ENCODE measurements around the gene GPR55.
A peak's percentile ranks its signal among the peaks of the same experiment; 100 is the strongest.
"Not testable (repeated sequence)": the region's sequence is repeated elsewhere in the genome, so short reads cannot be mapped to it uniquely, and the experiment has no call there.

GPR55 gene

DNA sequence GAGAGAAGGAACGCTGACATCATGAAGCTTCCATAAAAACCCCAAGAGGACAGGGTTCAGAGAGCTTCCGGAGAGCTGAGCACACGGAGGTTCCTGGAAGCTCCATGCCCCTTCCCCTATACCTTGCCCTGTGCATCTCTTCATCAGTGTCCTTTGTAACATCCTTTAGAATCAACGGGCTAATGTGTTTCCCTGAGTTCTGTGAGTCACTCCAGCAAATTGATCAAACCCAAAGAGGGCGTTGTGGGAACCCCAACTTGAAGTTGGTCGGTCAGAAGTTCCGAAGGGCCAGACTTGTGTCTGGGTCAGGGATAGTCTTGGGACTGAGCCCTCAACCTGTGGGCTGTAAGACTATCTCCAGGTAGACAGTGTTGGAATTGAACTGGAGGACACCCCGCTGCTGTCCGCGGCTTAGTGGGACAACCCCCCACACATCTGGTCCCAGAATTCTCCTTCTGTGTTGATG is 25.9 kb upstream of the GPR55 start:
- DNase-seq (ENCODE audit: low spot score): no peak

- DNase-seq (ENCODE audit: low spot score): peak; percentile 88
Observed at GRCh38 chr2:230949966-230950873, 25.2 kb upstream of the GPR55 start.

DNA sequence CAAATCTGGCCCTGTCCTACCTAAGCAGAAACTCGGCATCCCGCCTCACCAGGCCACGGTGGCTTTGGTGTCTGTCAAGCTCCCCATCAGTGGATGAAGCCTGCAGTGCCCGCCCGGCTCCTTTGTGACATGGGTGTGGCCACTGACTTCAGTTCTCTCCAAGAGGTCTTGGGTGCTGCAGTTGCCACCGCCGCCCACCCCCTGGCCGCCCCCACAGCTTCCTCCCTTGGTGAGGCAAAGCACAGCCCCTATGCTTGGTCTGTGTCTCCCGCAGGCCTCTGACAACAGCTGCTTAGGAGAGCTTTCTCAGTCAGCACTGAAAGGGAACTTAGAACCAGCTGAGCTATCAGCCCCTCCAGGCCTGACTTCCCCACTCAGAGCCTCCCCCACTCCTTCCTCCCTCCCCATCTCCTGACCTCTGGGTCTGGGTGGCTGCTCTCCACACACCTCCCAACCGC is 22.9 kb upstream of the GPR55 start:
- DNase-seq (ENCODE audit: low spot score): peak; percentile 62

GRCh38 chr2:230947235-230947576 is 22.2 kb upstream of the GPR55 start:
- no peak for DNase-seq (ENCODE audit: low spot score)

GRCh38 chr2:230946429-230947234 is 21.6 kb upstream of the GPR55 start:
- no peak for DNase-seq (ENCODE audit: low spot score)

- DNase-seq (ENCODE audit: low spot score): no peak
Observed at GRCh38 chr2:230944757-230945372, 19.8 kb upstream of the GPR55 start.

DNA sequence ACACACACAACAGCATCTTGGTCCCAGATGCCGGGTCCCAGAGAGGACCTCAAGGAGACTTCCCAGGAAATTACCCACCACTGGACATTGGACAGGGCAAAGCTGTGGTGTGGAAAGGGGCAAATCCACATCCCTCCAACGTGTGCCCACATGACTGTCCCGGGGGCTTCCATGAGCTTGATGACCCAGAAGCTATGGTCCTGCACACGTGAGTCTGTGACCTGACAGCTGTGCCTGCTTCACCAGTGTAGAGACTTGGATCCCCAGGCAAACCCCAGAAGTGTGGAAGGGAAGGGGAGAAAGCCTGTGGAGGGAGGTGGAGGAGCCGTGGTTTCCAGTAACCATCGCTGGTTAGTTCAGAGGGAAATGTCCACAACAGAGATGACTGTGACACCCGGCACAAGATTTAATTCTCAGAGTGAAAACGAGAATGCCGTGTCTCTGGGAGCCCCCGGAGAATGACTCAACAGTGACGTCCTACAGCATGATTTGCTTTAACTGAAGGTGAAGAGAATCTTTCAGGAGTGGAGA is 19.1 kb upstream of the GPR55 start:
- peak; percentile 95 for DNase-seq (ENCODE audit: low spot score)

DNA sequence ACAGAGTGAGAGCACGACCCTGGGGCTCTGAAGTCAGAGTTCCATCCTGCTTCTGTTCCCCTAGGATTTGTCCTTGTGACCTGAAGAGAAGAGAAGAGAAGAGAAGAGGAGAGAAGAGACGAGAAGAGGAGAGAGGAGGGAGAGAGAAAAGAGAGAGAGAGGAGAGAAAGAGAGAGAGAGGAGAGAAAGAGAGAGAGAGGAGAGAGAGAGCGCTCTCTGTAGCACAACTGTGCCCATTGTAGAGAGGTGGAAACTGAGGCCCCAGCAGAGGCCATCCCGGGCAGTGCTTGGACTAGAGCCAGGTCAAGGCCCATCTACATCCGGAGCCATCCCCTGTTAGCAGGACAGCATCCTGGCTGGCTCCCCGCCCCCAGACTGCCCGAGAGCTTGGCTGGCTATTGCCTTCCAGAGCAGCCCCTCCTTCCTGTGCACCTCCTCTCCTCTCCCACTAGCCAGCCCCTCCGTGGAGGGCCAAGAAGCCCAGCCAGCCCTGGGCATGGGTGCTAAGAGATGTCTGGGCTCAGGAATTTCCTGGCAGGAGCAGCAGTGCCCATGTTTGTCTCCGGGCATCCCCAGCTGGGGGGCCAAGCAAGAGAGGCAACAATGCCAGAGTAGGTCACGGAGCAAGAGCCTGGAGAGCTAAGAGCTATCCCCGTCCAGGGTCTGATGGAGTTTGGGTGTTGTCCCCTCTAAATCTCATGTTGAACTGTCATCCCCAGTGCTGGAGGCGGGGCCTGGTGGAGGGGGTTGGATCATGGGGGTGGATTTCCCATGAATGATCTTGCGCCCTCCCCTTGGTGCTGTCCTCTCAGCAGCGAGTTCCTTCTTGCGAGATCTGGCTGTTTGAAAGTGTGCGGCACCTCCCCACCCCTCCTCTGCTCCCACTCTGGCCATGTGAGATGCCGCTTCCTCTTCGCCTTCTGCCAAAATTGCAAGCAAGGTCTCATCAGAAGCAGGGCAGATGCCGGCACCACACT is 18.2 kb upstream of the GPR55 start:
- peak; percentile 89 for DNase-seq (ENCODE audit: low spot score)

GRCh38 chr2:230942371-230942770 is 17.3 kb upstream of the GPR55 start:
- no peak for DNase-seq (ENCODE audit: low spot score)

GRCh38 chr2:230941202-230942180 is 16.4 kb upstream of the GPR55 start:
- no peak for DNase-seq (ENCODE audit: low spot score)

DNA sequence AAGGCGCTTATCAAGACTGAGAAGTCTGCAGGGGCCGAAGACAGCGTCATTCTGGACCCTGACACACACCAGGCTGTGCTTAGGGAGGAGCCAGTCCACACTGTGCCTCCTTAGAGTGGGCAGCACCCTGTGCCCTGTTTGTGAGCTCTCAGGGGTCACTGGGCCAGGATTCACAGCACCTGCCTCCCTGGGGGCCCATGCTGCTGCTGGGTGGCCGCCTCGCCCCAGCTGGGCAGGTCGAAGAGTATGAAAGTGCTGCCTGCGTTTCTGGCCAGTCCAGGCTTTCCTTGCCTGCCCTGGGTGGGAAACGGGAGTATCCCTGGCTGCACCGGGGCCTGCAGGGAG is 15.4 kb upstream of the GPR55 start:
- no peak for DNase-seq (ENCODE audit: low spot score)

DNA sequence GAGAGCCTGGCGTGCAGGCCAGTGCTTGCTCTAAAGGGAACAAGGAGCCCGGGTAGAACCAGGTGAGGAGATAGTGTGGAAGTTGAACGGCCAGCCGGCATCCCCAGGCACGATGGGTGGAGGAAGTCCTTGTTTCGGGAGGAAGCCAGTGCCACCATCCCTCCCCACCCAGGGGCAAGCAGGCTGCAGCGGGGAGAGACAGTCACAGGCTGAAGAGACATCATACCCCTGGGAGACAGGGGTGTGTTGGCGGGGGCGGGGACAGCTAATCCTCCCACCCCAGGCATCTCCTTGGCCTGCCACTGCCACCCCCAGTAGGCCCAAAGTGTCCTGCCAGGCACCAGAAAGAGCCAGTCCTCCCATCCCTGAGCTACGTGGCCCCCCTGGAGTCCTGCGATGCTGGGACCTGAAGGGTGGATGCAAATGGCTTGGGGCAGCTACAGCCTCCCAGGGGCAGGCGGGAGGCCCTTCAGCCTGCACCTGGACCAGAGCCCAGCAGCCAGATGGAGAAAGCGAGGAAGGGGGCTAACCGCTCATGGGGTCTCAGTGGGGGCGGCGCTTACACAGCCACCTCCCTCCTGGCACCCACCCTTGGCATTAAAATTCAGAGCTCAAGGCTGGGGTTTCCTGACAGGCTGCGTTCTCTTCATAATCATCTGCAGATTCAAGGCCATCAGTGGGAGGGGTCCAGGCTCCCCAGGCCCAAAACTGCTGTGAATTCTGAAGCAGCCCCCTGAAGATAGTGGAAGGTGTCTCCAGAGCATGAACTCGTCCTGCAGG is 14.8 kb upstream of the GPR55 start:
- no peak for DNase-seq (ENCODE audit: low spot score)

DNA sequence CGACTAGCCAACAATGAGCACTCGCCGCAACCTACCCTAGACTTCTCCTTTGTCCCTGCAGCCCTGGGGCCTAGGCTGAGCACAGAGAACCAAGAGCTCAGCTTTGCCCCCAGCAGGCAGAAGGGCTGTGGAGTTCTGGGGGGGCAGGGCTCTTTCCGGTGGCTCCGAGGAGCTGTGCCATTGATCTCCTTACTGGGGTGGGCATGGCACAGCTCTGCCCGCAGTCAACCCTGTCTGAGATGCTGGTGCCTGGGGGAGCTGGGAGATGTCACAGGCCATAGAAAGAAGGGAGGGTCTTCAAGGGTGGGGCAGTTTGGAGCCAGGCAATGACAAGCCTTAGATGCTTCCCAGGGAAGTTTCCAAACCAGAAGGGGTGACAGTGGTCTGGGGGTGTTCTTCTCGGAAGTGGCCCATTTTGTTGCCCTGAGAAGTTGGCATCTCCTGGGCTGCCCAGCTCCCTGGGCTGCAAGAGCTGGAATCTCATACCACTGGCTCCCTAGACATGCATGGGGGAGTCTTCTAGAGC is 14.1 kb upstream of the GPR55 start:
- no peak for DNase-seq (ENCODE audit: low spot score)

DNA sequence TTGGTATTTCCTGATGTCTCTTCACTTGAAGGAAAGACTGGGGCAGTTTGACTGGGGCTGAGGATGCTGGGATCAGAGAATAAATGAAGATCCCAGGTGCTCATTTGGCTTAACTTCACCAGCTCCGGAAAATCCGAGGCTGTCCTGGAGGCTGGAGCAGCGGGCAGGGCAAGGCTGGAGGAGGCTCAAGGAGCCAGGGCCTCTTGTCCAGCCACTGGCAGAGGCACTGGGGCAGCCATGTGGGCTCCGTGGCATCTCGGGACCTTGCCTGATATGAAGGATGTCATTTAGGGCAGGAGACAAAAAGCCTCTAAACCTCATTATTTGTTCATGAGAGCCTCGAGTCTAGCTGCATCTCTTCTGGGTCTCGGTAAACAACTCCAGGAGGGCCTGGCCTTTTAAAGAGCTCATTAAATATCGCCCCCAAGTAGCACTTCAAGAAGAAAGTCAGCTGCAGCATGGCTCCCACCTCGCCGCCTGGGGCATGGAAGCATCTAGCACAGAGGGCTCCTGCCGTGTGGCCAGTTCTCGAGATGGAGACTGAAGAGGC is 13.5 kb upstream of the GPR55 start:
- no peak for DNase-seq (ENCODE audit: low spot score)

DNA sequence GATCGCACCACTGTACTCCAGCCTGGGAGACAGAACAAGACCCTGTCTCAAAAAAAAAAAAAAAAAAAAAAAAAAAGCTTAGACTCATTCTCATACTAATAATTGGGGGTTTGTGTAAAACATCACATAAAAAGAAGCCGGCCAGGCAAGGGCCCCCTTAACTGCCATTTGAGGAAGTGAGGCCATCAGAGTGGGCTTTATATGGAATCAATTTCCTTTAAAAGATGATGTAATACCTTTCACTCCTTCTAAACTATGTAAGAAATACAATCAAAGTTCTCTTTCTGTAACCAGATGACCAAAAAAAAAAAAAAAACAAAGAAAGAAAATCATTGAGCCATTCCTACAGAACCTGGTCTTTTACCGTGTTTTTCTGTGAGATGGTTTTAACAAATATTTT is 13.1 kb upstream of the GPR55 start:
- no peak for DNase-seq (ENCODE audit: low spot score)

GRCh38 chr2:230937362-230937761 is 12.3 kb upstream of the GPR55 start:
- no peak for DNase-seq (ENCODE audit: low spot score)

GRCh38 chr2:230936243-230936642 is 11.2 kb upstream of the GPR55 start:
- DNase-seq (ENCODE audit: low spot score): not testable (repeated sequence)

- no peak for DNase-seq (ENCODE audit: low spot score)
Observed at GRCh38 chr2:230935130-230935430, 10.0 kb upstream of the GPR55 start.

Data from activated CD4-positive, alpha-beta T cell treated with anti-CD3 and anti-CD28 coated beads, Interleukin-2, Interleukin-4, amounts not matched to agents 100 ng/mL and 50 ng/mL, durations not matched to agents 16 hours and 8 hours (primary cell).